ENCODE data around the gene NCAPD3.

The NCAPD3 gene

DNA sequence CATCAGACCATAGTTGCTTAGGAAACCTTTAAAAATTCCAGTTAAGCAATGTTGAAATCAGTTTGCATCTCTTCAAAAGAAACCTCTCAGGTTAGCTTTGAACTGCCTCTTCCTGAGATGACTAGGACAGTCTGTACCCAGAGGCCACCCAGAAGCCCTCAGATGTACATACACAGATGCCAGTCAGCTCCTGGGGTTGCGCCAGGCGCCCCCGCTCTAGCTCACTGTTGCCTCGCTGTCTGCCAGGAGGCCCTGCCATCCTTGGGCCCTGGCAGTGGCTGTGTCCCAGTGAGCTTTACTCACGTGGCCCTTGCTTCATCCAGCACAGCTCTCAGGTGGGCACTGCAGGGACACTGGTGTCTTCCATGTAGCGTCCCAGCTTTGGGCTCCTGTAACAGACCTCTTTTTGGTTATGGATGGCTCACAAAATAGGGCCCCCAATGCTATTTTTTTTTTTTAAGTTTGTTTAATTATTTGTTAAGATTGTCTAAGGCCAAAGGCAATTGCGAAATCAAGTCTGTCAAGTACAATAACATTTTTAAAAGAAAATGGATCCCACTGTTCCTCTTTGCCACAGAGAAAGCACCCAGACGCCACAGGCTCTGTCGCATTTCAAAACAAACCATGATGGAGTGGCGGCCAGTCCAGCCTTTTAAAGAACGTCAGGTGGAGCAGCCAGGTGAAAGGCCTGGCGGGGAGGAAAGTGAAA is 73.4 kb downstream of the NCAPD3 start:
- ChIA-PET POLR2A (no interaction called here), CTCF (no interaction called here)
- TF ChIP-seq NFRKB (IDR thresholded peaks at IDR 0.05): no peak
- no peak for TF ChIP-seq ARNT (IDR thresholded peaks at IDR 0.05)
- no peak for TF ChIP-seq FOXK2 (IDR thresholded peaks at IDR 0.05)
- TF ChIP-seq LEF1 (IDR thresholded peaks at IDR 0.05; ENCODE audit: borderline replicate concordance): no peak
- TF ChIP-seq FOXA1 (IDR thresholded peaks at IDR 0.05): no peak
- TF ChIP-seq PKNOX1 (IDR thresholded peaks at IDR 0.05): no peak
- no peak for DNase-seq (ENCODE audit: extremely low spot score)

DNA sequence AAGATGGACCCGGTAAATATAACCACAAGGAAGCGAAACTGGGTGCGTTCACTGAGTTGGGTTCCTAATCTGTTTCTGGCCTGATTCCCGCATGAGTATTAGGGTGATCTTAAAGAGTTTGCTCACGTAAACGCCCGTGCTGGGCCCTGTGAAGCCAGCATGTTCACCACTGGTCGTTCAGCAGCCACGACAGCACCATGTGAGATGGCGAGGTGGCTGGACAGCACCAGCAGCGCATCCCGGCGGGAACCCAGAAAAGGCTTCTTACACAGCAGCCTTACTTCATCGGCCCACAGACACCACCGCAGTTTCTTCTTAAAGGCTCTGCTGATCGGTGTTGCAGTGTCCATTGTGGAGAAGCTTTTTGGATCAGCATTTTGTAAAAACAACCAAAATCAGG is 74.4 kb downstream of the NCAPD3 start:
- DNase-seq (ENCODE audit: extremely low spot score): no peak
- POLR2A ChIA-PET: no interaction called here
- TF ChIP-seq LEF1 (IDR thresholded peaks at IDR 0.05; ENCODE audit: borderline replicate concordance): no peak
- TF ChIP-seq ZNF384 (IDR thresholded peaks at IDR 0.05): no peak
- TF ChIP-seq ARNT (IDR thresholded peaks at IDR 0.05): no peak
- CTCF ChIA-PET: no interaction called here

GRCh38 chr11:134146598-134146997 is 77.2 kb downstream of the NCAPD3 start:
- no peak for TF ChIP-seq ARNT (IDR thresholded peaks at IDR 0.05)
- TF ChIP-seq FOXK2 (IDR thresholded peaks at IDR 0.05): no peak
- ChIA-PET POLR2A (no interaction called here), CTCF (interaction anchor here (1.3 kb wide), 1 partner anchor 10 kb away, joined by 3 read pairs; no protein-coding TSS in a partner anchor)
- DNase-seq (ENCODE audit: extremely low spot score): no peak

DNA sequence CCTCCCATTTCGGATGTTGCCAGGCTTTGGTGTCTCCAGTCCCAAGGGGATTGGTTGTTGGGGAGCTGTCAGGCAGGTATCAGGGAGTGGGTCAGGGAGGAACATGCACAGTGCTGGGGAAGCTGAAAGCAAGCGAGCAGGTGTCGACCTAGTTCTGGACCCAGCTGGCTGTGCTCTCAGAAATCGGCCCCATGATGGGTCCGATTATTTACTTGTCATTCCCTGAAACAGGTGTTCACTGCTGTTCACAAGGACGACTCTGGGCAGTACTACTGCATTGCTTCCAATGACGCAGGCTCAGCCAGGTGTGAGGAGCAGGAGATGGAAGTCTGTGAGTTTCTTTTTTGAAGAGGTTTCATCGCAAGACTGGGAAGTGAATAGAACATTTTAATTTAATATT is 78.1 kb downstream of the NCAPD3 start:
- ChIA-PET CTCF (interaction anchor here (1.3 kb wide), 1 partner anchor 9 kb away, joined by 3 read pairs; no protein-coding TSS in a partner anchor), POLR2A (no interaction called here)
- no peak for DNase-seq (ENCODE audit: extremely low spot score)
- no peak for TF ChIP-seq BHLHE40 (IDR thresholded peaks at IDR 0.05; ENCODE audit: borderline replicate concordance)
- no peak for TF ChIP-seq FOXA1 (IDR thresholded peaks at IDR 0.05)
- TF ChIP-seq ARNT (IDR thresholded peaks at IDR 0.05): no peak
- no peak for TF ChIP-seq CTBP1 (IDR thresholded peaks at IDR 0.05; ENCODE audit: borderline replicate concordance)
- TF ChIP-seq FOXM1 (IDR thresholded peaks at IDR 0.05; ENCODE audit: borderline replicate concordance): no peak

DNA sequence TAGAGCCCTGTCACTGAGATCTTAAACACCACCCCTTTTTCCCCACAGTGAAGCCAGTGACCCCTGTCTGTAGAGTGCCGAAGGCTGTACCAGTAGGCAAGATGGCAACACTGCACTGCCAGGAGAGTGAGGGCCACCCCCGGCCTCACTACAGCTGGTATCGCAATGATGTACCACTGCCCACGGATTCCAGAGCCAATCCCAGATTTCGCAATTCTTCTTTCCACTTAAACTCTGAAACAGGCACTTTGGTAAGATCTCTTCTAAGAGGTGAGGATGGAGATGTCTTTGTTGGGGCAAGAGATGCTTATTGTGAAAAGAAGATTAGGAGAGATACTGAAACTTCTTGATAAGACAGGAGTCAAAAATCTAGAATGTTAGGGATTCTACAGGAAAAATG is 79.0 kb downstream of the NCAPD3 start:
- ChIA-PET POLR2A (no interaction called here), CTCF (no interaction called here)
- DNase-seq (ENCODE audit: extremely low spot score): no peak
- TF ChIP-seq SUZ12 (IDR thresholded peaks at IDR 0.05) (no peak), ZNF384 (IDR thresholded peaks at IDR 0.05) (no peak)

- no peak for DNase-seq (ENCODE audit: extremely low spot score)
- POLR2A ChIA-PET: no interaction called here
- CTCF ChIA-PET: no interaction called here
- TF ChIP-seq ELF4 (IDR thresholded peaks at IDR 0.05) (no peak), FOXK2 (IDR thresholded peaks at IDR 0.05) (no peak), HDGF (IDR thresholded peaks at IDR 0.05; ENCODE audit: borderline replicate concordance) (no peak), BHLHE40 (IDR thresholded peaks at IDR 0.05; ENCODE audit: borderline replicate concordance) (no peak), SUZ12 (IDR thresholded peaks at IDR 0.05) (no peak), L3MBTL2 (conservative IDR thresholded peaks at IDR 0.05) (no peak), CTBP1 (IDR thresholded peaks at IDR 0.05; ENCODE audit: borderline replicate concordance) (no peak), SP1 (IDR thresholded peaks at IDR 0.05) (no peak), FOXA1 (IDR thresholded peaks at IDR 0.05) (no peak), LEF1 (IDR thresholded peaks at IDR 0.05; ENCODE audit: borderline replicate concordance) (no peak), NFRKB (IDR thresholded peaks at IDR 0.05) (no peak), FOXM1 (IDR thresholded peaks at IDR 0.05; ENCODE audit: borderline replicate concordance) (no peak), ZNF384 (IDR thresholded peaks at IDR 0.05) (no peak), PKNOX1 (IDR thresholded peaks at IDR 0.05) (no peak), TARDBP (IDR thresholded peaks at IDR 0.05) (no peak), ARNT (IDR thresholded peaks at IDR 0.05) (no peak)
Measured at GRCh38 chr11:134143801-134144200, 80.0 kb downstream of the NCAPD3 start.

GRCh38 chr11:134142536-134142935 is 81.2 kb downstream of the NCAPD3 start:
- DNase-seq (ENCODE audit: extremely low spot score): no peak
- POLR2A ChIA-PET: no interaction called here
- CTCF ChIA-PET: interaction anchor here (0.6 kb wide), 1 partner anchor 87 kb away, joined by 3 read pairs; no protein-coding TSS in a partner anchor
- TF ChIP-seq CTBP1 (IDR thresholded peaks at IDR 0.05; ENCODE audit: borderline replicate concordance) (no peak), L3MBTL2 (conservative IDR thresholded peaks at IDR 0.05) (no peak), FOXA1 (IDR thresholded peaks at IDR 0.05) (no peak), TARDBP (IDR thresholded peaks at IDR 0.05) (no peak), ELF4 (IDR thresholded peaks at IDR 0.05) (no peak), NFRKB (IDR thresholded peaks at IDR 0.05) (no peak), SUZ12 (IDR thresholded peaks at IDR 0.05) (no peak)

DNA sequence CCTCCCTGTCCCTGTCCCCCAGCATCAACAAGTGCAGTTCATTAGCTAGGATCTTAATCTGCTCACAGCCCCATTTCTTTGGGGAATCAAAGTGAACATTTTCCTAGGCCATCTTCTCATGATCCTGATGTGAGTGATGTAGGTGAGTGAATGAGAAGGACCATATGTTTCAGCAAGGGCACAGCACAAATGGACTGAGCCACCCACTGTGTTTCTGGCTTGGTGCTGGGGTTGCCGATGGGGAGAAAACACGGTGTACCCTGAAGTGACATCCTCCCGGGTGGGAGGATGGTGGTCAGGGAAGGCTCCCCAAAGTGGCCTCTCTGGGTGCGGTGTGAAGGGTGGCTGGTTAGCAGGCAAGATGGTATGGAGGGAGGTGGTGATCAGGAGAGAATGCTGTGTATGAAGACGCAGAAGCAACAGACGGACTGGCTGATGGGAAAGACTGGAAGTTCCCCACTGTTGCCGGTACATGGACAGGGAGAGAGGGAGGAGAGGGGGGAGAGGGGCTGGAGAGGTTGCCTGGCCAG is 82.7 kb downstream of the NCAPD3 start:
- TF ChIP-seq FOXA1 (IDR thresholded peaks at IDR 0.05): no peak
- no peak for TF ChIP-seq ZNF384 (IDR thresholded peaks at IDR 0.05)
- TF ChIP-seq FOXM1 (IDR thresholded peaks at IDR 0.05; ENCODE audit: borderline replicate concordance): no peak
- TF ChIP-seq SP1 (IDR thresholded peaks at IDR 0.05): no peak
- no peak for TF ChIP-seq ARNT (IDR thresholded peaks at IDR 0.05)
- TF ChIP-seq FOXK2 (IDR thresholded peaks at IDR 0.05): no peak
- TF ChIP-seq LEF1 (IDR thresholded peaks at IDR 0.05; ENCODE audit: borderline replicate concordance): no peak
- no peak for TF ChIP-seq ELF4 (IDR thresholded peaks at IDR 0.05)
- no peak for TF ChIP-seq L3MBTL2 (conservative IDR thresholded peaks at IDR 0.05)
- no peak for TF ChIP-seq HDGF (IDR thresholded peaks at IDR 0.05; ENCODE audit: borderline replicate concordance)
- TF ChIP-seq SUZ12 (IDR thresholded peaks at IDR 0.05): no peak
- no peak for TF ChIP-seq NFRKB (IDR thresholded peaks at IDR 0.05)
- TF ChIP-seq PKNOX1 (IDR thresholded peaks at IDR 0.05): no peak
- no peak for TF ChIP-seq TARDBP (IDR thresholded peaks at IDR 0.05)
- no peak for TF ChIP-seq BHLHE40 (IDR thresholded peaks at IDR 0.05; ENCODE audit: borderline replicate concordance)
- TF ChIP-seq CTBP1 (IDR thresholded peaks at IDR 0.05; ENCODE audit: borderline replicate concordance): no peak
- no peak for DNase-seq (ENCODE audit: extremely low spot score)
- ChIA-PET CTCF (interaction anchor here (0.7 to 1.1 kb wide), 3 partner anchors 24 to 213 kb away, joined by 3 read pairs; no protein-coding TSS in a partner anchor), POLR2A (no interaction called here)

Data from HEK293T (cell line).